NCI-H2107 treated with DMSO at 0.1 percent for 48 hours (cell line): ENCODE results near the gene LARP6.
A peak's percentile ranks its signal among the peaks of the same experiment; 100 is the strongest.
"Not testable (repeated sequence)": the region's sequence is repeated elsewhere in the genome, so short reads cannot be mapped to it uniquely, and the experiment has no call there.

Source experiments
- DNase-seq: peaks from one replicate; lab custom pipeline; 2025; ENCODE audit not compliant: unreplicated experiment; lab: John Stamatoyannopoulos, UW

Gene LARP6

GRCh38 chr15:70831094-70831911 is 22.7 kb downstream of the LARP6 start:
- DNase-seq, result no peak

- DNase-seq, result no peak
Measured at GRCh38 chr15:70830615-70831014, 23.3 kb downstream of the LARP6 start.

GRCh38 chr15:70829371-70830166 is 24.4 kb downstream of the LARP6 start:
- no peak for DNase-seq

GRCh38 chr15:70827721-70828120 is 26.2 kb downstream of the LARP6 start:
- DNase-seq, result no peak

- no peak for DNase-seq
Measured at GRCh38 chr15:70826634-70827033, 27.3 kb downstream of the LARP6 start.

- DNase-seq, result no peak
Measured at GRCh38 chr15:70825841-70826240, 28.1 kb downstream of the LARP6 start.

GRCh38 chr15:70823196-70823595 is 30.8 kb downstream of the LARP6 start:
- no peak for DNase-seq

- DNase-seq, result no peak
Measured at GRCh38 chr15:70820214-70820613, 33.7 kb downstream of the LARP6 start.

GRCh38 chr15:70818580-70818979 is 35.4 kb downstream of the LARP6 start:
- DNase-seq, result no peak

- DNase-seq, result no peak
Measured at GRCh38 chr15:70817266-70817665, 36.7 kb downstream of the LARP6 start.

GRCh38 chr15:70815604-70816003 is 38.4 kb downstream of the LARP6 start:
- peak; percentile 49 for DNase-seq

- DNase-seq, result not testable (repeated sequence)
Measured at GRCh38 chr15:70815011-70815410, 38.9 kb downstream of the LARP6 start.

- no peak for DNase-seq
Measured at GRCh38 chr15:70812827-70813364, 41.1 kb downstream of the LARP6 start.

GRCh38 chr15:70810916-70811578 is 42.9 kb downstream of the LARP6 start:
- no peak for DNase-seq

- no peak for DNase-seq
Measured at GRCh38 chr15:70806992-70807712, 46.8 kb downstream of the LARP6 start.

GRCh38 chr15:70804388-70804787 is 49.6 kb downstream of the LARP6 start:
- DNase-seq, result not testable (repeated sequence)

GRCh38 chr15:70802629-70803028 is 51.3 kb downstream of the LARP6 start:
- no peak for DNase-seq

- DNase-seq, result no peak
Measured at GRCh38 chr15:70801109-70801508, 52.8 kb downstream of the LARP6 start.

GRCh38 chr15:70799667-70800450 is 54.1 kb downstream of the LARP6 start:
- no peak for DNase-seq

GRCh38 chr15:70797464-70797863 is 56.5 kb downstream of the LARP6 start:
- no peak for DNase-seq
